Endothelial cell of umbilical vein (primary cell): ENCODE measurements around the gene DOCK1.

Experiments used
- CTCF ChIP-seq, 2 donors: IDR thresholded peaks; 1 replicate in 1 of 2; 2 replicates in 1 of 2; pipeline ENCODE4 v1.5.1; 2011; ENCODE audit warnings: low read length in 2 of 2, mild to moderate bottlenecking in 2 of 2, moderate library complexity in 2 of 2, control low read depth in 1 of 2, inconsistent platforms in 1 of 2, low read depth in 1 of 2; ENCODE audit not compliant: insufficient read depth in 1 of 2; ENCODE audit errors: extremely low read depth in 1 of 2
- EZH2 ChIP-seq: IDR thresholded peaks from 2 replicates; pipeline ENCODE4 v1.6.1; 2012; ENCODE audit warnings: borderline replicate concordance, low read depth, mild to moderate bottlenecking, moderate library complexity, low read length, inconsistent platforms; ENCODE audit not compliant: severe bottlenecking
- FOS ChIP-seq: IDR thresholded peaks from 2 replicates; pipeline ENCODE4 v1.6.1; 2011; ENCODE audit warnings: mild to moderate bottlenecking, low read length, moderate library complexity, borderline replicate concordance; ENCODE audit not compliant: insufficient read depth
- GATA2 ChIP-seq: IDR thresholded peaks from 2 replicates; pipeline ENCODE4 v1.7.0; 2011; ENCODE audit warnings: low read depth, mild to moderate bottlenecking, moderate library complexity, mixed read lengths, low read length; ENCODE audit not compliant: insufficient read length, insufficient read depth
- MAX ChIP-seq: IDR thresholded peaks from 2 replicates; pipeline ENCODE4 v1.6.1; 2011; ENCODE audit not compliant: insufficient read depth, insufficient read length
- POLR2A ChIP-seq: IDR thresholded peaks from 2 replicates; pipeline ENCODE4 v1.6.1; 2012; ENCODE audit warnings: low read depth, mild to moderate bottlenecking, control low read depth, low read length
- POLR2AphosphoS5 ChIP-seq: IDR thresholded peaks from 2 replicates; pipeline ENCODE4 v1.6.1; 2012; ENCODE audit warnings: low read depth, mild to moderate bottlenecking, control low read depth, low read length, moderate library complexity; ENCODE audit not compliant: insufficient read depth

GRCh38 chr10:126956712-126957108 is 51.5 kb downstream of the DOCK1 start:
- TF ChIP-seq CTCF (IDR thresholded peaks at IDR 0.05; ENCODE audit: extremely low read depth in 1 of 2, insufficient read depth in 1 of 2, low read depth in 1 of 2, low read length in 2 of 2) (no peak), POLR2A (no peak), EZH2 (no peak), POLR2AphosphoS5 (no peak), MAX (no peak), FOS (no peak), GATA2 (no peak)
